Activated T-helper 17 cell treated with anti-CD3 and anti-CD28 coated beads, Interleukin-2, amount 50 U/mL, for 72 hours (primary cell): ENCODE measurements around the gene SH3RF1. TPM values are rescaled to one million over a fixed set of nuclear protein-coding genes. Genes with fewer than 3 reads are reported as not detected.

Source experiments
- ATAC-seq: fragments of 150-1000 bp; cut with Tn5 transposase; replicated peaks from 2 replicates; pipeline ENCODE4 v1.10.0; 2021; ENCODE audit warnings: mild to moderate bottlenecking, moderate library complexity
- H3K27ac Mint-ChIP-seq: one replicate; pipeline ENCODE4 v1.8.0; 2022; ENCODE audit warnings: mixed read lengths
- H3K27me3 Mint-ChIP-seq: one replicate; pipeline ENCODE4 v1.8.0; 2022; ENCODE audit warnings: mixed read lengths
- H3K36me3 Mint-ChIP-seq: one replicate; pipeline ENCODE4 v1.8.0; 2022; ENCODE audit warnings: low read depth, mild to moderate bottlenecking, mixed read lengths
- H3K4me1 Mint-ChIP-seq: one replicate; pipeline ENCODE4 v1.8.0; 2022; ENCODE audit warnings: mixed read lengths
- H3K4me3 Mint-ChIP-seq: one replicate; pipeline ENCODE4 v1.8.0; 2022; ENCODE audit warnings: mild to moderate bottlenecking, mixed read lengths
- H3K9me3 Mint-ChIP-seq: one replicate; pipeline ENCODE4 v1.8.0; 2022; ENCODE audit warnings: mixed read lengths
- total RNA-seq, 2 donors: library from RNA; stranded (reverse); gene quantifications; one replicate each; pipeline ENCODE4 v1.2.3, GENCODE V29; 2022

The SH3RF1 gene
- total RNA-seq, 2 donors from 2014 or later, result 0.26 to 1.4 TPM

- Mint-ChIP-seq H3K36me3 (no peaks in the 10 kb centered on the region), H3K4me3 (no peak overlapping the region), H3K9me3 (no peaks in the 10 kb centered on the region), H3K27ac (no peak overlapping the region), H3K4me1 (no peaks in the 10 kb centered on the region), H3K27me3 (peaks cover 9% of the 10 kb centered on the region)
- no peak for ATAC-seq
These were observed 163.2 kb downstream of the SH3RF1 start for GRCh38 chr4:169107528-169107927.

GRCh38 chr4:169106696-169107229 lies 164.0 kb downstream of the SH3RF1 start:
- Mint-ChIP-seq H3K9me3 (no peaks in the 10 kb centered on the region), H3K27ac (no peak overlapping the region), H3K36me3 (no peaks in the 10 kb centered on the region), H3K4me3 (no peak overlapping the region), H3K27me3 (peaks cover 5% of the 10 kb centered on the region), H3K4me1 (no peaks in the 10 kb centered on the region)
- no peak for ATAC-seq

GRCh38 chr4:169105620-169106019 lies 165.1 kb downstream of the SH3RF1 start:
- Mint-ChIP-seq H3K4me3 (no peak overlapping the region), H3K36me3 (no peaks in the 10 kb centered on the region), H3K9me3 (no peaks in the 10 kb centered on the region), H3K4me1 (no peaks in the 10 kb centered on the region), H3K27me3 (peaks cover 5% of the 10 kb centered on the region), H3K27ac (no peak overlapping the region)
- no peak for ATAC-seq

- H3K4me3 Mint-ChIP-seq, result no peak overlapping the region
- no peaks in the 10 kb centered on the region for H3K4me1 Mint-ChIP-seq
- H3K27ac Mint-ChIP-seq, result no peak overlapping the region
- H3K27me3 Mint-ChIP-seq, result peaks cover 5% of the 10 kb centered on the region
- no peak for ATAC-seq
- no peaks in the 10 kb centered on the region for H3K9me3 Mint-ChIP-seq
- H3K36me3 Mint-ChIP-seq, result no peaks in the 10 kb centered on the region
These were observed 166.8 kb downstream of the SH3RF1 start for GRCh38 chr4:169103966-169104412.

GRCh38 chr4:169102026-169102425 lies 168.7 kb downstream of the SH3RF1 start:
- no peak overlapping the region for H3K27ac Mint-ChIP-seq
- no peaks in the 10 kb centered on the region for H3K4me1 Mint-ChIP-seq
- H3K36me3 Mint-ChIP-seq, result no peaks in the 10 kb centered on the region
- peaks cover 5% of the 10 kb centered on the region for H3K27me3 Mint-ChIP-seq
- H3K9me3 Mint-ChIP-seq, result no peaks in the 10 kb centered on the region
- no peak overlapping the region for H3K4me3 Mint-ChIP-seq
- ATAC-seq, result no peak

GRCh38 chr4:169100670-169101101 lies 170.1 kb downstream of the SH3RF1 start:
- no peak overlapping the region for H3K27ac Mint-ChIP-seq
- no peak for ATAC-seq
- H3K27me3 Mint-ChIP-seq, result peaks cover 13% of the 10 kb centered on the region
- H3K4me3 Mint-ChIP-seq, result no peak overlapping the region
- H3K9me3 Mint-ChIP-seq, result no peaks in the 10 kb centered on the region
- no peaks in the 10 kb centered on the region for H3K36me3 Mint-ChIP-seq
- no peaks in the 10 kb centered on the region for H3K4me1 Mint-ChIP-seq

GRCh38 chr4:169099771-169100180 lies 171.0 kb downstream of the SH3RF1 start:
- Mint-ChIP-seq H3K4me3 (no peak overlapping the region), H3K4me1 (no peaks in the 10 kb centered on the region), H3K36me3 (no peaks in the 10 kb centered on the region), H3K27me3 (peaks cover 13% of the 10 kb centered on the region), H3K27ac (no peak overlapping the region), H3K9me3 (no peaks in the 10 kb centered on the region)
- no peak for ATAC-seq

- Mint-ChIP-seq H3K27ac (no peak overlapping the region), H3K27me3 (peaks cover 11% of the 10 kb centered on the region), H3K4me3 (no peak overlapping the region), H3K36me3 (no peaks in the 10 kb centered on the region), H3K9me3 (no peaks in the 10 kb centered on the region), H3K4me1 (no peaks in the 10 kb centered on the region)
- no peak for ATAC-seq
These were observed 171.6 kb downstream of the SH3RF1 start for GRCh38 chr4:169098969-169099690.

- no peak for ATAC-seq
- Mint-ChIP-seq H3K36me3 (no peaks in the 10 kb centered on the region), H3K9me3 (no peaks in the 10 kb centered on the region), H3K4me3 (no peak overlapping the region), H3K4me1 (no peaks in the 10 kb centered on the region), H3K27ac (no peak overlapping the region), H3K27me3 (peaks cover 8% of the 10 kb centered on the region)
These were observed 172.2 kb downstream of the SH3RF1 start for GRCh38 chr4:169098532-169098931.

GRCh38 chr4:169098054-169098497 lies 172.7 kb downstream of the SH3RF1 start:
- ATAC-seq, result no peak
- Mint-ChIP-seq H3K9me3 (no peaks in the 10 kb centered on the region), H3K27ac (no peak overlapping the region), H3K4me3 (no peak overlapping the region), H3K27me3 (peaks cover 8% of the 10 kb centered on the region), H3K4me1 (no peaks in the 10 kb centered on the region), H3K36me3 (no peaks in the 10 kb centered on the region)

GRCh38 chr4:169096221-169096620 lies 174.5 kb downstream of the SH3RF1 start:
- peaks cover 8% of the 10 kb centered on the region for H3K27me3 Mint-ChIP-seq
- H3K9me3 Mint-ChIP-seq, result no peaks in the 10 kb centered on the region
- no peaks in the 10 kb centered on the region for H3K4me1 Mint-ChIP-seq
- H3K27ac Mint-ChIP-seq, result no peak overlapping the region
- no peak for ATAC-seq
- no peaks in the 10 kb centered on the region for H3K36me3 Mint-ChIP-seq
- H3K4me3 Mint-ChIP-seq, result no peak overlapping the region

GRCh38 chr4:169094656-169095231 lies 176.0 kb downstream of the SH3RF1 start:
- H3K4me3 Mint-ChIP-seq, result no peak overlapping the region
- no peak for ATAC-seq
- peaks cover 8% of the 10 kb centered on the region for H3K27me3 Mint-ChIP-seq
- peaks cover 5% of the 10 kb centered on the region for H3K9me3 Mint-ChIP-seq
- H3K4me1 Mint-ChIP-seq, result no peaks in the 10 kb centered on the region
- H3K27ac Mint-ChIP-seq, result no peak overlapping the region
- no peaks in the 10 kb centered on the region for H3K36me3 Mint-ChIP-seq

- Mint-ChIP-seq H3K27me3 (peaks cover 8% of the 10 kb centered on the region), H3K9me3 (peaks cover 10% of the 10 kb centered on the region), H3K36me3 (no peaks in the 10 kb centered on the region), H3K4me3 (no peak overlapping the region), H3K4me1 (no peaks in the 10 kb centered on the region), H3K27ac (no peak overlapping the region)
- ATAC-seq, result no peak
These were observed 177.8 kb downstream of the SH3RF1 start for GRCh38 chr4:169092889-169093522.

- H3K27ac Mint-ChIP-seq, result no peak overlapping the region
- no peak for ATAC-seq
- H3K4me1 Mint-ChIP-seq, result no peaks in the 10 kb centered on the region
- peaks cover 10% of the 10 kb centered on the region for H3K9me3 Mint-ChIP-seq
- H3K27me3 Mint-ChIP-seq, result no peaks in the 10 kb centered on the region
- H3K36me3 Mint-ChIP-seq, result no peaks in the 10 kb centered on the region
- no peak overlapping the region for H3K4me3 Mint-ChIP-seq
These were observed 180.1 kb downstream of the SH3RF1 start for GRCh38 chr4:169090484-169091215.
